Lower lobe of right lung (tissue), 2 donors: ENCODE measurements around the gene SNX20. TPM values are rescaled to one million over a fixed set of nuclear protein-coding genes. Genes with fewer than 3 reads are reported as not detected.

Experiments
- ATAC-seq, 2 donors: fragments of 200-7000 bp; cut with Tn5 transposase; one replicate each; pipeline ENCODE4 v1.9.1; 2020 to 2022; ENCODE audit warnings: mild to moderate bottlenecking in 2 of 2, moderate library complexity in 2 of 2
- DNase-seq: peaks from one replicate; pipeline ENCODE4 v3.0.0-alpha.2; 2020
- H3K27ac ChIP-seq: fragments of 200-600 bp; one replicate; pipeline ENCODE4 v1.8.0; 2022
- H3K27me3 ChIP-seq: fragments of 200-600 bp; one replicate; pipeline ENCODE4 v1.8.0; 2022; ENCODE audit warnings: low read depth
- H3K36me3 ChIP-seq: fragments of 200-600 bp; one replicate; pipeline ENCODE4 v1.8.0; 2022; ENCODE audit warnings: mild to moderate bottlenecking
- H3K4me1 ChIP-seq: fragments of 200-600 bp; one replicate; pipeline ENCODE4 v1.8.0; 2022
- H3K4me3 ChIP-seq: fragments of 200-600 bp; one replicate; pipeline ENCODE4 v1.8.0; 2022; ENCODE audit warnings: mild to moderate bottlenecking
- H3K9me3 ChIP-seq: fragments of 200-600 bp; one replicate; pipeline ENCODE4 v1.8.0; 2022
- intact Hi-C: fragments of 100-400 bp; cut with DNase I; formaldehyde crosslinking; loops from one replicate; pipeline ENCODE4 v1.11.0; 2022
- total RNA-seq: library from RNA; stranded (reverse); fragmentation: NEBNext Ultra II Directional; extraction: Animal tissue kit (Norgen Biotek cat#: 25700); gene quantifications from one replicate; pipeline ENCODE4 v1.2.1, GENCODE V29; 2021
- TF ChIP-seq, protein P1 (sequence below): fragments of 200-600 bp; IDR thresholded peaks from one replicate; pipeline ENCODE4 v1.8.0; 2022; ENCODE audit warnings: antibody characterized with exemption, mild to moderate bottlenecking
- donor health status: DM: no; HTN: yes; CAD: no; lungs with severe emphysema.

The SNX20 gene
- total RNA-seq, 1 donor from 2014 or later = 15.4 TPM

GRCh38 chr16:50719401-50720337, 38.6 kb upstream of the SNX20 start:
- H3K27me3 ChIP-seq = no peaks in the 10 kb centered on the region
- H3K4me1 ChIP-seq = no peaks in the 10 kb centered on the region
- no peaks in the 10 kb centered on the region for H3K36me3 ChIP-seq
- no peak overlapping the region for H3K4me3 ChIP-seq
- intact Hi-C loops = no loop called here
- ATAC-seq (peak; percentile 52 to 86), DNase-seq (no peak)
- no peak overlapping the region for H3K27ac ChIP-seq
- TF ChIP-seq, protein P1, sequence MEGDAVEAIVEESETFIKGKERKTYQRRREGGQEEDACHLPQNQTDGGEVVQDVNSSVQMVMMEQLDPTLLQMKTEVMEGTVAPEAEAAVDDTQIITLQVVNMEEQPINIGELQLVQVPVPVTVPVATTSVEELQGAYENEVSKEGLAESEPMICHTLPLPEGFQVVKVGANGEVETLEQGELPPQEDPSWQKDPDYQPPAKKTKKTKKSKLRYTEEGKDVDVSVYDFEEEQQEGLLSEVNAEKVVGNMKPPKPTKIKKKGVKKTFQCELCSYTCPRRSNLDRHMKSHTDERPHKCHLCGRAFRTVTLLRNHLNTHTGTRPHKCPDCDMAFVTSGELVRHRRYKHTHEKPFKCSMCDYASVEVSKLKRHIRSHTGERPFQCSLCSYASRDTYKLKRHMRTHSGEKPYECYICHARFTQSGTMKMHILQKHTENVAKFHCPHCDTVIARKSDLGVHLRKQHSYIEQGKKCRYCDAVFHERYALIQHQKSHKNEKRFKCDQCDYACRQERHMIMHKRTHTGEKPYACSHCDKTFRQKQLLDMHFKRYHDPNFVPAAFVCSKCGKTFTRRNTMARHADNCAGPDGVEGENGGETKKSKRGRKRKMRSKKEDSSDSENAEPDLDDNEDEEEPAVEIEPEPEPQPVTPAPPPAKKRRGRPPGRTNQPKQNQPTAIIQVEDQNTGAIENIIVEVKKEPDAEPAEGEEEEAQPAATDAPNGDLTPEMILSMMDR = no peak
- no peaks in the 10 kb centered on the region for H3K9me3 ChIP-seq

DNA sequence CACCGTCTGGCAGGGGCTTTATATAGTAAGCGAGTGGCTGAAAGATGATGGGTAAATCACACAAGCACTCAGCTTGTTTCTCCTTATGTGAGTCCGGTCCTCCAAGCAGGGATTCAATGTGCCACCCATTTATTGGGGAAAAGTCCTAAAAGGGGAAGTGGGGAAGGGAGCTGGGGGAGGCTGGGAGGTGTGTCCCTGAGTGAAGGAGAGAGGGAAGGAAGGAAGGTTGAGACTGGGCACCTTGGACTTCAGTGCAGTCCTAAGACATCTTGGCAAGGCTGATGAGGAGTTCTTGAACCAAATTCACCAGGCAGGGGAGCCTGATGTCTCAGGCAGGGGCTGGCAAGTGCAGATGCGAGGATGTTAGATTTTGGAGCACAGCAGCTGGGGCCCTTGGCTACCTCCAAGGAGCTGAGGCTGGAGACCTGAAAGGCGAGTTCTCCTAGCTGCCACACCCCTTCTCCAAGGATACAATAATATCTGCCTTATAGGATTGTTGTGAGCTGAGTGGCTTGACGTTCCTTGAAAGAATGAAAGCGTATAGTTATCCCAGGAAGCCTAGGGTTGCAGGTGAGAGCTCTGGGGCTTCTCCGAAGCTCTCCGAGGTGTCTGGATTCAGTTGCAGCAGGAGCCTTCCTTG, 37.8 kb upstream of the SNX20 start:
- H3K36me3 ChIP-seq = no peaks in the 10 kb centered on the region
- no peak overlapping the region for H3K27ac ChIP-seq
- ATAC-seq = peak; percentile 50 to 51
- H3K4me3 ChIP-seq = no peak overlapping the region
- TF ChIP-seq, protein P1 = no peak
- intact Hi-C loops = no loop called here
- H3K4me1 ChIP-seq = no peaks in the 10 kb centered on the region
- H3K9me3 ChIP-seq = no peaks in the 10 kb centered on the region
- H3K27me3 ChIP-seq = no peaks in the 10 kb centered on the region
- DNase-seq = no peak

- ATAC-seq (no peak), DNase-seq (no peak)
- H3K9me3 ChIP-seq = no peaks in the 10 kb centered on the region
- TF ChIP-seq, protein P1 = no peak
- intact Hi-C loops = no loop called here
- no peak overlapping the region for H3K4me3 ChIP-seq
- H3K4me1 ChIP-seq = no peaks in the 10 kb centered on the region
- H3K27ac ChIP-seq = no peak overlapping the region
- H3K27me3 ChIP-seq = no peaks in the 10 kb centered on the region
- no peaks in the 10 kb centered on the region for H3K36me3 ChIP-seq
These were observed 37.1 kb upstream of the SNX20 start for GRCh38 chr16:50718061-50718760.

DNA sequence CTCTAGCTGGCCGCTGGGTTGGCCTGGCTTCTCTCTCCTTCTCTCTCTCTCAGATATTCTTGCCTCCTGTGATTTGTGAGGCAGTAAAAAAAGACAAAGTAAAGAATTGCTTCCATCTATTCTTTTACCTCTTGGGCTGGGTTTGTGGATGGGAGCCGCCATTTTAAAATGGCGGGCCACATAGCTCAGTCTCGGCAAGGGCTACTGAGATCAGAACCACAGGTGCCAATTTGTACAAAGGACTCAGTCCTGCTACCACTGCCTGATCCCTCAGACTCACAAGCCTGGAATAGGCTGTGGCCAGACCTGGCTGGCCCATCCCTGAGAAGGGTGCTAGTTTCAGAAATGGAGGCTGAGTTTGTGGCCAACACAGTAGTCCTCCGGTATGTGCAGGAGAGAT, 36.4 kb upstream of the SNX20 start:
- intact Hi-C loops = no loop called here
- ATAC-seq (no peak), DNase-seq (no peak)
- Histone ChIP-seq H3K27me3 (no peaks in the 10 kb centered on the region), H3K4me1 (peaks cover 7% of the 10 kb centered on the region), H3K27ac (no peak overlapping the region), H3K4me3 (no peak overlapping the region), H3K9me3 (no peaks in the 10 kb centered on the region), H3K36me3 (no peaks in the 10 kb centered on the region)
- TF ChIP-seq, protein P1 = no peak

DNA sequence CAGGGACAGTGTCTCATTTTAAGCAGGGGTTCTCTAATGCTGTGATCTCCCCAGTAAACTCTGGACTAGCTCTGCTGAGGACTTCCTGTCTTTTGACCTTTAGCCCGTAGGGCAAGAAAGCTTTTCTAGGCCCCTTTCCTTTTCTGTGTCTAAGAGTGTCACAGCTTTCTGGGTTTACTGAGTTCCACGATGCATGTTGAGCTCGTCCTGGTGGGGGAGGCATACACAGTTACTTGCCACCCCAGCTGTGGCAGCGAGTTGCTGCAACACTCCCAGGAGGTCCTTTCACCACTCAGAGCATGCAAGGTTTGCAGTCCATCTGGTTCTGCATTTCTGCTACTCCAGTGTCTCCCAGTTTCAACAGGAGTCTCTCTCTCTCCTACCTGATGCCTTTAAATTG, 36.0 kb upstream of the SNX20 start:
- no peaks in the 10 kb centered on the region for H3K9me3 ChIP-seq
- H3K27ac ChIP-seq = no peak overlapping the region
- no peak overlapping the region for H3K4me3 ChIP-seq
- DNase-seq (no peak), ATAC-seq (no peak)
- TF ChIP-seq, protein P1 = no peak
- H3K36me3 ChIP-seq = peaks cover 1% of the 10 kb centered on the region
- peaks cover 11% of the 10 kb centered on the region for H3K4me1 ChIP-seq
- intact Hi-C loops = no loop called here
- no peaks in the 10 kb centered on the region for H3K27me3 ChIP-seq
